Epithelial cell of proximal tubule (primary cell): Measurements from ENCODE around the gene SERPINE1. TPM values are rescaled to one million over a fixed set of nuclear protein-coding genes. Genes with fewer than 3 reads are reported as not detected.

Experiments used
- DNase-seq: peaks from one replicate; pipeline ENCODE4 v3.0.0-alpha.2; 2011; ENCODE audit warnings: low read depth
- H3K4me3 ChIP-seq: 2 replicates; pipeline ENCODE4 v1.5.1; 2011; ENCODE audit warnings: low read depth, mild to moderate bottlenecking, low read length
- CTCF ChIP-seq: conservative IDR thresholded peaks from 2 replicates; pipeline ENCODE4 v1.5.1; 2012; ENCODE audit warnings: low read depth, mild to moderate bottlenecking, low read length
- total RNA-seq: library from RNA; depleted of rRNA; stranded (reverse); fragments of >200 nt; gene quantifications from 2 replicates; pipeline ENCODE4 v1.2.3, GENCODE V29; 2015

The SERPINE1 gene
- total RNA-seq, 1 donor from 2014 or later = 249 TPM

GRCh38 chr7:101153969-101154692 lies 27.2 kb downstream of the SERPINE1 start, which contains the start of gene AP1S1:
Gene AP1S1, plus strand, starts transcription at chr7:101154476. Its CDS starts 39 bp downstream, at chr7:101154515.
- peak within 1 kb of the TSS; percentile 96 for H3K4me3 ChIP-seq
- no peak for DNase-seq
- TF ChIP-seq CTCF = no peak

- no peak for DNase-seq
- no peak for TF ChIP-seq CTCF
- H3K4me3 ChIP-seq = peak overlapping the region; percentile 96
Measured at GRCh38 chr7:101154693-101155102, 27.8 kb downstream of the SERPINE1 start.

GRCh38 chr7:101155303-101155702 lies 28.4 kb downstream of the SERPINE1 start:
- no peak for DNase-seq
- H3K4me3 ChIP-seq = peak overlapping the region; percentile 96
- no peak for TF ChIP-seq CTCF

- H3K4me3 ChIP-seq = no peak overlapping the region
- peak; percentile 44 for TF ChIP-seq CTCF
- DNase-seq = no peak
Measured at GRCh38 chr7:101156277-101156676, 29.4 kb downstream of the SERPINE1 start.

GRCh38 chr7:101156866-101157589 lies 30.1 kb downstream of the SERPINE1 start:
- no peak overlapping the region for H3K4me3 ChIP-seq
- no peak for DNase-seq
- no peak for TF ChIP-seq CTCF

- DNase-seq = no peak
- H3K4me3 ChIP-seq = no peak overlapping the region
- TF ChIP-seq CTCF = no peak
Measured at GRCh38 chr7:101159696-101160674, 33.1 kb downstream of the SERPINE1 start.
